Urinary bladder (tissue), 4 donors: ENCODE data around the gene MROH8. TPM values are rescaled to one million over a fixed set of nuclear protein-coding genes. Genes with fewer than 3 reads are reported as not detected.
A peak's percentile ranks its signal among the peaks of the same experiment; 100 is the strongest.

Experiments
- DNase-seq: peaks from one replicate; pipeline ENCODE4 v3.0.0-alpha.2; 2015; ENCODE audit errors: extremely low spot score
- H3K27ac ChIP-seq: one replicate; pipeline ENCODE4 v1.5.1; 2013; ENCODE audit warnings: low read depth, mild to moderate bottlenecking, moderate library complexity
- H3K36me3 ChIP-seq: one replicate; pipeline ENCODE4 v1.6.1; 2013; ENCODE audit warnings: mild to moderate bottlenecking, moderate library complexity; ENCODE audit not compliant: insufficient read depth
- H3K4me1 ChIP-seq: one replicate; pipeline ENCODE4 v1.6.1; 2013; ENCODE audit warnings: mild to moderate bottlenecking, moderate library complexity; ENCODE audit not compliant: insufficient read depth
- H3K4me3 ChIP-seq: one replicate; pipeline ENCODE4 v1.5.1; 2013; ENCODE audit warnings: low read depth, low read length
- WGBS: extraction: QIAGEN DNeasy Blood & Tissue Kit; methylation state at CpG from one replicate; pipeline ENCODE4 v1.1.7; 2013; 5-methylcytosine and 5-hydroxymethylcytosine counted together
- polyA plus RNA-seq: library from polyadenylated mRNA; stranded (reverse); fragments of 200-250 nt; gene quantifications from one replicate; pipeline ENCODE4 v1.2.3, GENCODE V29; 2013
- total RNA-seq: library from RNA; depleted of rRNA; stranded (reverse); fragments of >200 nt; gene quantifications from one replicate; pipeline ENCODE4 v1.2.3, GENCODE V29; 2014
- donor health status: healthy with polysubstance abuse.
- donor health status: healthy.

MROH8 gene
- total and polyA plus RNA-seq, 2 donors: 1.8 to 6.3 TPM

DNA sequence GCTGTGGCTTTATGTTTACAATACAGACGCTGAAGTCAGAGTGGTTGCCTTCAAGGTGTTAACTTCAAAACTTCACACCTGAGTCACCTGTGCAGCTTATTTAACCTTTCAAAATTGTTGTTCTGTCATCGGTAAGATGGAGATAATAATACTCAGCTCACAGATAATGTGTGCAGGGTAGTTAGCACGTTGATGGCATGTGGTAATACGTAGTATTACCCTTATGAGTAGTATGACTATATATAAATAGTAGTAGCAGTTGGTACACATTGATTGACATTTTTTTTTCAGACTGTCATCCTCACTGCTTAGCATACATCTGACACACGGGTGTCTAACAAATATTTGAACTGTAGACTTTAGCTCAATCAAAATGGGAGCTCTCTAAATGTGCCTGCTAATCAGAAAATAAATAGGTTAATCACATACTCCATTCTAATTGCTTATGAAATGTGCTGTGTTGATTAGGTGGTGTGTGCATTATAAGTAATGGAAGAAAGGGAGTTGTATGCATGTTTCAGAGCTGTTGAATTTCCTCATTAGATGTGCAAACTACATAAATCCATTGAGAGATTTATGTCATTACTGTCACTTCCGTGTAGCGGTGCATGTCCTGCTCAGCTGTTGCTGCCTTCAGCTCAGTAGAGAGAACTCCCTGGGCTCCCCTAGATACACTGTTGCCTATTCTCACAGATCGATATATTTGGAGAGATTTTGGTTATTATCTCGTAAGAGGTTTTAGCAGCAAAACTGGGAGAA, 11.2 kb upstream of the MROH8 start:
- H3K4me1 ChIP-seq: no peaks in the 10 kb centered on the region
- 82% methylated on average over 9 of the region's 9 CpGs for WGBS
- no peak overlapping the region for H3K27ac ChIP-seq
- DNase-seq: no peak
- H3K4me3 ChIP-seq: no peak overlapping the region
- no peaks in the 10 kb centered on the region for H3K36me3 ChIP-seq

DNA sequence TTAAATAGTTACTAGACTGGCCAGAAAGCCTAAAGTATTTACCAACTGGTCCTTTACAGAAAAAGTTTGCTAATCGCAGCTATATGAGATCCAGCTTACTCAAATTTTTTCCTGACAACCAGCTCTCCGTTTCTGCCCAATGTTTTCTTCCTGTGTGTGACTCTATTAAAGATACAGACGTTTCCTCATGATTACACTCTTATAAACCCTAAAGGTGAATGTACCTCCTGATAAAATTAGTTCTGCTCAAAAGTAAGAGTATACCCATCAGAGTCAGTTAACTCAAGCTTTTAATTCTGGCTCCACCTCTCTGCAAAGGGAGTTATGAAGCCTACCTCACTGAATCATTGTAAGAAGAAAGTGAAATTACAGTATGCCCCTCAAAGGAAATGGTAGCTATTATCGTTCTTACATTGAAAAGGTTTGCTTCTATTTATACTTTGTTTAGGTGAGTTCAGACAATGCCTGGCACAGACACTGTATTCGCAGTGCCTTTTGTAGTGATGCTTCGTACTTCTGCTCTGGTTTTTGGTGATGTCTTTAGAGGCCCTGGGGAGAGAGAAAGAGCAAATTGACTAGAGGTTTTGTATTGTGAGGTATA, 10.2 kb upstream of the MROH8 start:
- H3K4me3 ChIP-seq: no peak overlapping the region
- H3K4me1 ChIP-seq: no peaks in the 10 kb centered on the region
- H3K27ac ChIP-seq: no peak overlapping the region
- 60% methylated on average over 6 of the region's 6 CpGs for WGBS
- peaks cover 4% of the 10 kb centered on the region for H3K36me3 ChIP-seq
- DNase-seq: no peak

DNA sequence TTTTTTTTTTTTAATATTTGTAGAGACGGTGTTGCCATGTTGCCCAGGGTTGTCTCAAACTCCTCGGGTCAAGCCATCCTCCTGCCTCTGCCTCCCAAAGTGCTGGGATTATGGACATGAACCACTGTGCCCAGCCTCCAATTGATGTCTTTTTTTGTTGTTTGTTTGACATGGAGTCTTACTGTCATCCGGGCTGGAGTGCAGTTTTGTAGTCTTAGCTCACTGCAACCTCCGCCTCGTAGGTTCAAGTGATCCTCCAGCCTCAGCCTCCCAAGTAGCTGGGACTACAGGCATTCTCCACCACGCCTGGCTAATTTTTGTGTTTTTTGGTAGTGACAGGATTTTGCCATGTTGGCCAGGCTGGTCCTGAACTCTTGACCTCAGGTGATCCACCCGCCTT, 9.4 kb upstream of the MROH8 start:
- 81% methylated on average over 7 of the region's 7 CpGs for WGBS
- H3K36me3 ChIP-seq: peaks cover 4% of the 10 kb centered on the region

DNA sequence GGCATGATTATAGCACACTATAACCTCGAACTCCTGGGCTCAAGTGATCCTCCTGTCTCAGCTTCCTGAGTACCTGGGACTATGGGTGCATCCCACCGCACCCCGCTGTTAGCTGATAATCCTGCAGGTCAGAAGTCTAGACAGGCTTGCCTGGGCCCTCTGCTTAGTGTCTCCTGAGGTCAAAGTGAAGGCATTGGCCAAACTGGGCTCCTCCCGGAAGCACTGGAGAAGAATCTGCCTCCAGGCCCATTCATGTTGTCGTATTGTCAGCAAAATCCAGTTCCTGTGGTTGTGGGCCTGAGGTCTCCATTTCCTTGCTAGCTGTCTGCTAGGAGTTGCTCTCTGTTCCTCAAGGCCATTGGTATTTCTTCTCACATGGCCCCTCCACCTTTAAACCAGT, 6.3 kb upstream of the MROH8 start:
- WGBS: 88% methylated on average over 5 of the region's 5 CpGs
- DNase-seq: no peak
- Histone ChIP-seq H3K4me3 (no peak overlapping the region), H3K27ac (no peak overlapping the region), H3K4me1 (no peaks in the 10 kb centered on the region), H3K36me3 (peaks cover 4% of the 10 kb centered on the region)

More for the DNA sequence above, 9.4 kb upstream of the MROH8 start:
- no peak for DNase-seq
- Histone ChIP-seq H3K4me1 (no peaks in the 10 kb centered on the region), H3K4me3 (no peak overlapping the region), H3K27ac (no peak overlapping the region)

DNA sequence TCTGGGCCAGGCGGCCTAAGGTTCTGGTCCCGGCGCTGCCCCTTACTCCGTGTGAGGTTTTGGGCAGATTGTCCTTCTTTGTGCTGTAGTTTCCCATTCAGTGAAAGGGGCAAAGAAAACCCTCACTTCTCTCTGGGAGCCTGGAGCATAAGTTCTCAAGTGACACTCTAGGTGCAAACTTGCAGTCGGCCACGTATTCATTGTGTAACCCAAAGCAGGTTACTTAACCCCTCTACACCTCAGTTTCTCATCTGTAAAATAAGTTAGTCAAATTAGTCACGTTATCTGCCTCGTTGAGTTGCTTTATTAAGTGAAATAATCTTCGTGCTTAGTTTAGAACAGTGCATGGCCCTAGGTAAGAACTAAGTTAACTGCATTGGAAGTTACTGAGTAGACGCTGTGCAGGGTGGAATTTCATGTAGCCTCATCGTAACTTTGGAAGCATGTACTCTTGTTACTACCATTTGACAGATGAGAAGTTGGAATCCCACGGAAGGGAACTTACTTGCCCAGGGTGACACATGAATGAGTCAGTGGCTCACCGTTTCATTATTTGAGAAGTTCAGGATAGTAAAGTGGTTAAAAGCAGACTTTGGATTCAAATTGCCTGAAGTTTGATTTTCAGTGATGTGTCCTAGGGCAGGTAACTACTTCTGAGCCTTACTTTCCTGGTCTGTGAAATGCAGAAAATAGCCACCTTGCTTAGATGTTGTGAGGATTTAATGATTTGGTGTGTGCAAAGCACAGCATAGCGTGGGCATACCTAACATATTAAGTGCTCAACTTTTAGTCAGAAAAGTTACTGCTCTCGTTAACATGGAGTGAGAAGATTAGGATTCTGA, 556 bp upstream of the MROH8 start:
- DNase-seq: no peak
- peak overlapping the region; percentile 85 for H3K27ac ChIP-seq
- WGBS: 8% methylated on average over 15 of the region's 15 CpGs
- peak overlapping the region; percentile 88 for H3K4me3 ChIP-seq
- peaks cover under 1% of the 10 kb centered on the region for H3K36me3 ChIP-seq
- H3K4me1 ChIP-seq: no peaks in the 10 kb centered on the region

DNA sequence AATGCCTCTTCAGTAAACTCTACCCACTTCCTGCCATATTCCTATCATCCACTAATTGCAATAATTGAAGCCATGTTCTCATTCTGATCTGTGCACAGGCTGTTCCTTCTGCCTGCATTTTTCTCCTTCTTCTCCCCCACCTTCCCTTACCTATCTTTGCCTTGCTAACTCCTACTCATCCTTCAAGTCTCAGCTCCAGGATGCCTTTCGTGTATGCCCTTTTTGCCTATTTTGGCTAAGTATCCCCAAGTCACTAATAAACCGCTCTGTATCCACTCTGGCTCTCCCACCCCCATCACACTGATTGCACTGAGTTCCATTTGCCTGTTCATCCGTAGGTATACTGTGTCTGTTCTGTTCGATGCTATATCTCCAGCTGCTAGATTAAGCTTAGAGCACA, 6.5 kb downstream of the MROH8 start:
- Histone ChIP-seq H3K36me3 (no peaks in the 10 kb centered on the region), H3K4me3 (no peak overlapping the region), H3K4me1 (no peaks in the 10 kb centered on the region), H3K27ac (no peak overlapping the region)
- WGBS: 96% methylated on average over 4 of the region's 4 CpGs
- no peak for DNase-seq

DNA sequence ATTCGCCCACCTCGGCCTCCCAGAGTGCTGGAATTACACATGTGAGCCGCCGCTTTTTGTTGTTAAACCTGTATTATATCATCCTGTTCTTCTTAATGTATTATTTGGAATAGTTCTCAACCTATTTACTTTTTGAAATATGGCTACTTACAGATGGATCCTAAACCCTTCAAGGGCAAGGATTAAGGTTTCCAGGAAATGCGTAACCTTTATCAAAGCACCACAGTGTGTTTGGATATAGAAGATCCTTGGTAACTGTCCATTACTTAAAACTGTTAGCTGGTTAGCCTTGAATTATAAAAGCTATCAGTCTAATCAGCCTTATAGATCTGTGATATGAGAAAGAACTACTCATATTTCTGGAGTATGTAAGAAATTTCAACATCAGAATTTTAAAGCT, 12.5 kb downstream of the MROH8 start:
- H3K4me3 ChIP-seq: no peak overlapping the region
- H3K36me3 ChIP-seq: no peaks in the 10 kb centered on the region
- 92% methylated on average over 5 of the region's 5 CpGs for WGBS
- H3K27ac ChIP-seq: no peak overlapping the region
- no peak for DNase-seq
- no peaks in the 10 kb centered on the region for H3K4me1 ChIP-seq

DNA sequence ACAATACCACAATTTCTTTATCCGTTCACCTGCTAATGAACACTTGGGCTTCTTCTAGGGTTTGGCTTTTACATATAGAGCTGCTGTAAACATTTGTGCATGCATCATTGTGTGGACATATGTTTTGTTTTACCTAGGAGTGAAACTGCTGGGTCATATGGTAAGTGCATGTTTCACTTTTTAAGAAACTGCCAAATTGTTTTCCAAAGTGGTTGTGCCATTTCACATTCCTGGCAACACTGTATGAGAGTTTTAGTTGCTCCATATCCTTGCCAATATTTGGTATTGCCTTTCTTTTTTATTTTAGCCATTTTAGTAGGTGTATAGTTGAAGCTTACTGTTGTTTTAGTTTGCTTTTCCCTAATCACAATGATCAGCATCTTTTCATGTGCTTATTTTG, 14.3 kb downstream of the MROH8 start:
- Histone ChIP-seq H3K4me1 (no peaks in the 10 kb centered on the region), H3K4me3 (no peak overlapping the region), H3K36me3 (no peaks in the 10 kb centered on the region), H3K27ac (no peak overlapping the region)
- 98% methylated on average over 1 of the region's 1 CpG for WGBS
- DNase-seq: no peak

DNA sequence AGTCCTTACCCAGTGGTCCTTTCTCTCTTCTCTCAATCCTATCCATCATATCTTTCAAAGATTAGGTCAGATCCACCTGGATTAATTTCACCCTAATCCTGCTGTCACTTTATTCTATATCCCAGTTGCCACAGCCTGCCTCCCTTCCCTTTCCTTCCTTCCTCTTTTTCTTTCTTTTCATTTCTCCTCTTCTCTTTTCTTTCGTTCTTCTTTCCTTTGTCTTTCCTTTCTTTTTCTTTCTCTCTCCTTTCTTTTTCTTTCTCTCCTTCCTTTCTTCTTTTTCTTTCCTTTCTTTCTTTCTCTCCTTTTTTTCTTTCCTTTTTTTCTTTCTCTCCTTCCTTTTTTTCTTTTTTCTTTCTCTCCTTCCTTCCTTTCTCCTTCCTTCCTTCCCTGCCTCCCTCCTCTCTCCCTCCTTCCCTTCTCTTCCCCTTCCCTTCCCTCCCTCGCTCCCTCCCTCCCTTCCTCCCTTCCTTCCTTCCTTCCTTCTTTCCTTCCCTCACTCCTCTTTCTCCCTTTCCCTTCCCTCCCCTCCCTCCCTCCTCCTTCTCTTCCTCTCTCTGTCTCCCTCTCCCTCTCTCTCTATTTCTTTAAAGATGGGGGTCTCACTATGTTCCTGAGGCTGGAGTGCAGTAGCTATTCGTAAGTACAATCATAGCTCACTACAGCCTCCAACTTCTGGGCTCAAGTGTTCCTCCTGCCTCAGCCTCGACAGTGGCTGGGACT, 15.4 kb downstream of the MROH8 start:
- Histone ChIP-seq H3K4me3 (no peak overlapping the region), H3K4me1 (no peaks in the 10 kb centered on the region), H3K36me3 (no peaks in the 10 kb centered on the region), H3K27ac (no peak overlapping the region)
- 93% methylated on average over 4 of the region's 4 CpGs for WGBS
- DNase-seq: no peak

DNA sequence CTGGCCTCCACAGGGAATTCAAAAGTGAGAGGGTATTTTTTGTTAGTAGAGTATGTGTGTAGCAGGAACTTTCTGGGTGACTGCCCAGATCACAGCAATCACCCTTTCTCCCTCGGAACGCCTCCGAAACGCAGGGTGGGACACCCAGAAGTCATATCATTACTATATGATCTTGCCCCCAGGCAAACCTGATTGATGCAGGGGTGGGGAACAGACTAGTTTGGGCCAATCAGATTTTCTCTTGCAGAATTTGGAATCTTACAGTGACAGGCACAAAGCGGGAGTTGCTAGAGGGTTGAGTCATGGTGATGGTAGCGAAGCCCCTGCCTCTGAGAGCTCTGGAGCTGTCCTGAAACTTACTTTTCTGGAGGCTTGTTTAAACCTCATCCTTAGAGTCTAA, 16.7 kb downstream of the MROH8 start:
- Histone ChIP-seq H3K4me1 (no peaks in the 10 kb centered on the region), H3K4me3 (no peak overlapping the region), H3K36me3 (no peaks in the 10 kb centered on the region), H3K27ac (no peak overlapping the region)
- WGBS: 59% methylated on average over 6 of the region's 6 CpGs
- no peak for DNase-seq

DNA sequence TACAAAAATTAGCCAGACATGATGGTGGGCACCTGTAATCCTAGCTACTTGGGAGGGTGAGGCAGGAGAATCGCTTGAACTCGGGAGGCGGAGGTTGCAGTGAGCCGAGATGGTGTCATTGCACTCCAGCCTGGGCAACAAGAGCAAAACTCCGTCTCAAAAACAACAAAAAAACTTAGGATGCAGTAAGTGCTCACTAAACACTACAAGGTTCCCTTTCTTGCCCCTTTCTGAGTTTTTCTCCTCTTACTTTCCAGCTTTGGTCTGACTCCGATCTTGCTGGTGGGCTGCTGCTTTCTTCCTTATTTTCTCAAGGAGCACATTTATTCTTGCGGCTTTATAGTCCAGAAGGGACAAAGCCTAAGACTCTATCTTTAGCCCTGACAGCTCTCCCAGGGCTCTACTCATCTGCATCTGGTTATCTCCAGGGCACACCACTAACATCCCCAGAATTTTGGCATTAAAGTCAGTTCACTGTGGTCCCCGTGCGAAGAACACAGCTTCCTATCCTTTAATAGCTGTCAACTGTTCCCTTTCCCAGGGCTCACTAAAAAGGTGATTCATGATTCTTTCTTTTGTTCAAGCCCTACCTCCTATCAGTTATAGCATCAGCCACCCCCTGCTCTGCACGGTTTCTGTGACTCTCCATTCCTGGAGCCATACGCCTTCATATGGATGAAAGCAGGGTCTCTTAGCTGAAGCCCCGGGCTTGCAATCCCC, 17.4 kb downstream of the MROH8 start:
- Histone ChIP-seq H3K4me3 (no peak overlapping the region), H3K36me3 (no peaks in the 10 kb centered on the region), H3K27ac (no peak overlapping the region), H3K4me1 (no peaks in the 10 kb centered on the region)
- DNase-seq: no peak
- 69% methylated on average over 12 of the region's 12 CpGs for WGBS

DNA sequence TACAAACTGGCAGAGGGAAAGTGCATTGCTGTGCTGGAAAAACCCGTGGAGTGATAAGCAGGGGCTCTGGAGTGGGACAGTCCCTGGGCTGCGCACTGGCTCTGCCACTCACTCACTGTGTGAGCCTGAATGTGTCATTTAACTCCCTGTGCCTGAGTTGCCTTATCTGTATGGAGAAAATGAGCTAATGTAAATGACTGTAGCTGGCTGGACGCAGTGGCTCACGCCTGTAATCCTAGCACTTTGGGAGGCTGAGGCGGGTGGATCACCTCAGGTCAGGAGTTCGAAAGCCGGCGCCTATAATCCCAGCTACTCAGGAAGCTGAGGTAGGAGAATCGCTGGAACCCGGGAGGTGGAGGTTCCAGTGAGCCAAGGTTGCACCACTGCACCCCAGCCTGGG, 18.7 kb downstream of the MROH8 start:
- H3K4me3 ChIP-seq: no peak overlapping the region
- no peaks in the 10 kb centered on the region for H3K36me3 ChIP-seq
- DNase-seq: no peak
- 63% methylated on average over 10 of the region's 10 CpGs for WGBS
- no peaks in the 10 kb centered on the region for H3K4me1 ChIP-seq
- H3K27ac ChIP-seq: no peak overlapping the region

DNA sequence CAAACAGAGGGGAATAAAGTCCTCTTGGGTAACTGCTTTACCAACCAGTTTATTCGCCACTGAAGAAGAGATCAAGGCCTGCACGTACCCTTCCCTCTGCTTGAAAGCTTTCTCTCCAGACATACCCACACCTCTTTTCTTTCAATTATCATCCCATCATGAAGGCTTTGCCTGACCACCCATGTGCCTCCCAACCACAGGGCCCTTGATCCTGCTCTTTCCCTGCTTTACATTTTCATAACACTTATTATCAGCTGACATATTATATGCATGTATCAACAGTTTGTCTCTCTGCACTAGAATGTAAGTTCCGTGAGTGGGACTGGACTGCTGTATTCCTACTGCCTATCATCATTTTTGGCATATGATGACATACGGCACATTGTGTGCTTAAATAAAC, 21.1 kb downstream of the MROH8 start:
- Histone ChIP-seq H3K4me3 (no peak overlapping the region), H3K27ac (no peak overlapping the region), H3K36me3 (no peaks in the 10 kb centered on the region), H3K4me1 (no peaks in the 10 kb centered on the region)
- WGBS: 95% methylated on average over 4 of the region's 4 CpGs
- DNase-seq: no peak
